Mesenchymal stem cell (in vitro differentiated cells and primary cell): ENCODE results near the gene TNFRSF8.

Experiments
- DNase-seq: peaks from one replicate; pipeline ENCODE4 v3.0.0-alpha.2; 2013
- H2AFZ ChIP-seq: one replicate; pipeline ENCODE4 v1.6.1; 2013; ENCODE audit warnings: low read depth, mild to moderate bottlenecking, control low read depth, inconsistent platforms, low read length, moderate library complexity
- H2AK5ac ChIP-seq: 2 replicates; pipeline ENCODE4 v1.6.1; 2013; ENCODE audit warnings: low read length, moderate library complexity, mild to moderate bottlenecking, inconsistent platforms; ENCODE audit not compliant: severe bottlenecking
- H2BK120ac ChIP-seq: one replicate; pipeline ENCODE4 v1.6.1; 2013; ENCODE audit warnings: low read depth, mild to moderate bottlenecking, inconsistent platforms, low read length, moderate library complexity
- H2BK12ac ChIP-seq, 2 experiments: one replicate each; pipeline ENCODE4 v1.6.1; 2013; ENCODE audit warnings: inconsistent platforms in 2 of 2, low read length in 2 of 2, mild to moderate bottlenecking in 2 of 2, moderate library complexity in 2 of 2, control low read depth in 1 of 2
- H2BK15ac ChIP-seq: one replicate; pipeline ENCODE4 v1.6.1; 2013; ENCODE audit warnings: mild to moderate bottlenecking, low read depth, inconsistent platforms; ENCODE audit not compliant: poor library complexity, severe bottlenecking
- H2BK5ac ChIP-seq: 2 replicates; pipeline ENCODE4 v1.6.1; 2013; ENCODE audit warnings: low read depth, mild to moderate bottlenecking, low read length, control low read depth, inconsistent platforms; ENCODE audit not compliant: poor library complexity, severe bottlenecking
- H3K14ac ChIP-seq, 2 experiments: one replicate each; pipeline ENCODE4 v1.6.1; 2013; ENCODE audit warnings: inconsistent platforms in 2 of 2, low read length in 2 of 2, control low read depth in 1 of 2, mild to moderate bottlenecking in 1 of 2, moderate library complexity in 1 of 2
- H3K18ac ChIP-seq, 2 experiments: one replicate each; pipeline ENCODE4 v1.6.1; 2013; ENCODE audit warnings: inconsistent platforms in 2 of 2, low read length in 2 of 2, control low read depth in 1 of 2, low read depth in 1 of 2, mild to moderate bottlenecking in 1 of 2
- H3K23ac ChIP-seq, 2 experiments: one replicate each; pipeline ENCODE4 v1.6.1; 2013; ENCODE audit warnings: inconsistent platforms in 2 of 2, low read length in 2 of 2, mild to moderate bottlenecking in 2 of 2, moderate library complexity in 2 of 2, control low read depth in 1 of 2
- H3K27ac ChIP-seq: 2 replicates; pipeline ENCODE4 v1.5.1; 2013; ENCODE audit warnings: mild to moderate bottlenecking, moderate library complexity, low read length, control low read depth, inconsistent platforms; ENCODE audit not compliant: poor library complexity, severe bottlenecking
- H3K27me3 ChIP-seq, 2 experiments: 2 replicates each; pipeline versions ENCODE4 v1.6.1 to v1.7.0; 2013; ENCODE audit warnings: low read length in 2 of 2, mild to moderate bottlenecking in 2 of 2, moderate library complexity in 2 of 2, control low read depth in 1 of 2, inconsistent platforms in 1 of 2; ENCODE audit not compliant: control insufficient read depth in 1 of 2, insufficient read depth in 1 of 2
- H3K36me3 ChIP-seq, 2 experiments: 2 replicates each; pipeline versions ENCODE4 v1.6.1 to v1.7.0; 2013; ENCODE audit warnings: low read length in 2 of 2, control low read depth in 1 of 2, inconsistent platforms in 1 of 2, low read depth in 1 of 2, mild to moderate bottlenecking in 1 of 2; ENCODE audit not compliant: insufficient read depth in 2 of 2, control insufficient read depth in 1 of 2
- H3K4ac ChIP-seq, 2 experiments: one replicate each; pipeline ENCODE4 v1.6.1; 2013; ENCODE audit warnings: inconsistent platforms in 2 of 2, low read length in 2 of 2, mild to moderate bottlenecking in 2 of 2, moderate library complexity in 2 of 2, control low read depth in 1 of 2, low read depth in 1 of 2
- H3K4me1 ChIP-seq: 2 replicates; pipeline ENCODE4 v1.6.1; 2013; ENCODE audit warnings: low read depth, low read length, control low read depth; ENCODE audit not compliant: control insufficient read depth, insufficient read depth
- H3K4me2 ChIP-seq: 2 replicates; pipeline ENCODE4 v1.6.1; 2013; ENCODE audit warnings: low read length, mild to moderate bottlenecking, inconsistent platforms; ENCODE audit not compliant: poor library complexity, severe bottlenecking
- H3K4me3 ChIP-seq, 2 experiments: 2 replicates each; pipeline versions ENCODE4 v1.5.1 to v1.7.0; 2013; ENCODE audit warnings: low read length in 2 of 2, mild to moderate bottlenecking in 2 of 2, control low read depth in 1 of 2, low read depth in 1 of 2; ENCODE audit not compliant: insufficient read depth in 1 of 2
- H3K79me1 ChIP-seq: replicated peaks from 2 replicates; pipeline ENCODE4 v1.6.1; 2013; ENCODE audit warnings: mild to moderate bottlenecking, control low read depth, low read length, inconsistent platforms; ENCODE audit not compliant: poor library complexity, severe bottlenecking
- H3K9ac ChIP-seq: 2 replicates; pipeline ENCODE4 v1.7.0; 2013; ENCODE audit warnings: mild to moderate bottlenecking, low read length, moderate library complexity
- H3K9me3 ChIP-seq: 2 replicates; pipeline ENCODE4 v1.7.0; 2013; ENCODE audit warnings: mild to moderate bottlenecking, low read length; ENCODE audit not compliant: control insufficient read depth
- H4K8ac ChIP-seq: one replicate; pipeline ENCODE4 v1.6.1; 2013; ENCODE audit warnings: inconsistent platforms, mild to moderate bottlenecking, low read length, moderate library complexity
- H4K91ac ChIP-seq: one replicate; pipeline ENCODE4 v1.6.1; 2013; ENCODE audit warnings: mild to moderate bottlenecking, low read length, inconsistent platforms
- WGBS: methylation state at CpG from one replicate; pipeline ENCODE4 v1.1.7; 2013; ENCODE audit warnings: mixed read lengths; 5-methylcytosine and 5-hydroxymethylcytosine counted together

The TNFRSF8 gene

GRCh38 chr1:12161662-12162458 lies 98.8 kb downstream of the TNFRSF8 start:
- no peaks in the 10 kb centered on the region for H3K36me3 ChIP-seq
- H2AK5ac ChIP-seq, result no peak overlapping the region

DNA sequence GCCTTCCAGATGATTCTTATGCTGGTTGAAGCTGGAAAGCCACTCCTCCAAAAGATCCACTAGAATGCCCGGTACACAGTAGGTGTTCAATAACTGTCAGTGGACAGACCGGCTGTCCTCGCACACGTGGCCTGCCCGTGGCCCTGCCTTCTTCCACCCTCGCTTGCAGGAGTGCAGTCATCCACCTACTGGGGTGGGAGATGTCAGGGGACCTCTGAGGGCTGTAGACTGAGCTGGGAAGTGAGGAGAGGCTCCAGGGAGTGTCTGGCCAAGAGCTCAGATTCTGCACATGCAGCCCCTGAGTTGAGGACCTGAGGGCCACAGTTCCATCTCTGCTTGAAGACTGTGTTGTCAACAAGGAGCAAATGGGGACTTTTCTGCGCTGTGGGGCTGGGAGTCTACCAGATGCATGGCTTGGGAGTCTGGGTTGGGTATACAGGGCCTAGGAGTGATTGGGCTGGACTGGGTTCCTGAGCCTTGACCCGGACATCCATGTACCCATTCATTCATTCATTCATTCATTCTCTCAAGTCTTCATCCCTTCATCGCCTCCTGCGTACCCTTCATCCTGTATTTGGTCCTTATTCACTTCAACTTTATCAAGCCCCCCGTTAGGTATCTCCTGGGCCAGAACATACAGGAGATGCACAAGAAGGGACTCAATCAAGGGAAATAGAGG lies 99.5 kb downstream of the TNFRSF8 start:
- Histone ChIP-seq H3K4me1 (peaks cover 32% of the 10 kb centered on the region), H4K8ac (peak overlapping the region; percentile 52), H3K4me3 (peak overlapping the region in 1 of 2 experiments; percentile 19), H3K18ac (peak overlapping the region; percentile 80 to 95), H3K79me1 (no peaks in the 10 kb centered on the region), H3K27me3 (peaks cover 0 to 1% of the 10 kb centered on the region in 2 experiments), H2BK120ac (peak overlapping the region; percentile 54), H3K9me3 (no peaks in the 10 kb centered on the region), H2BK12ac (peak overlapping the region; percentile 81 to 99), H3K4me2 (no peak overlapping the region), H2BK5ac (no peak overlapping the region), H2AK5ac (no peak overlapping the region), H3K23ac (no peak overlapping the region), H3K27ac (no peak overlapping the region), H3K4ac (peak overlapping the region; percentile 24 to 64), H4K91ac (peak overlapping the region; percentile 90), H2AFZ (no peak overlapping the region), H3K36me3 (no peaks in the 10 kb centered on the region), H3K14ac (no peak overlapping the region), H3K9ac (no peak overlapping the region), H2BK15ac (peak overlapping the region; percentile 86)
- WGBS, result 96% methylated on average over 10 of the region's 11 CpGs
- DNase-seq, result no peak

More at GRCh38 chr1:12161662-12162458, 98.8 kb downstream of the TNFRSF8 start:
- Histone ChIP-seq H3K4ac (peak overlapping the region; percentile 58 to 89), H3K4me1 (peaks cover 27% of the 10 kb centered on the region), H3K9me3 (no peaks in the 10 kb centered on the region), H3K27me3 (no peaks in the 10 kb centered on the region), H3K4me2 (no peak overlapping the region), H2BK5ac (no peak overlapping the region), H4K91ac (peak overlapping the region; percentile 53), H2BK15ac (peak overlapping the region; percentile 70), H3K23ac (no peak overlapping the region), H3K18ac (peak overlapping the region; percentile 80 to 95), H3K79me1 (no peaks in the 10 kb centered on the region), H4K8ac (peak overlapping the region; percentile 86), H2AFZ (no peak overlapping the region), H3K27ac (no peak overlapping the region), H3K14ac (no peak overlapping the region), H3K4me3 (peak overlapping the region in 1 of 2 experiments; percentile 19), H3K9ac (peak overlapping the region; percentile 52), H2BK12ac (peak overlapping the region; percentile 99), H2BK120ac (peak overlapping the region; percentile 83)
- DNase-seq, result peak; percentile 88
- WGBS, result 19% methylated on average over 9 of the region's 9 CpGs

DNA sequence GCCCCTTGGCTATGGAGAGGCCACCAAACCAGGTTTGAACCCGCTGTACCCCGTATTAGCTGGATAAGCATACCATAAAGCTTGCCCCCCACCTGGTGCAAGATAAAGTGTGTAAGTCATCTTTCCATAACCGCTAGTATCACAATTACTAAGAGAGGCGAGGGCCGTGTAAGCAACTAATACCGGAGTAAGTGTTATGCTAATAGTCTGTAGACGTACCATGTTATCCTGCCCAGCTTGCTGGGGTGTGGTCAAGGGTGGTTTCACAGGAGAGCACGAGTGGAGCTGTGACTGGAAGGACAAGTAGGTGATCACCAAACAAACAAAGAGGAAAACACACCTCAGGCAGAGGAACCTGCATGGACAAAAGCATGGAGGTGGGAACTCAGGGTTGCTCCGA lies 100.1 kb downstream of the TNFRSF8 start:
- Histone ChIP-seq H3K4ac (peak overlapping the region in 1 of 2 experiments; percentile 24), H3K4me2 (no peak overlapping the region), H3K4me3 (no peak overlapping the region), H2BK12ac (peak overlapping the region; percentile 69 to 97), H3K4me1 (peaks cover 32% of the 10 kb centered on the region), H3K9me3 (no peaks in the 10 kb centered on the region), H3K36me3 (no peaks in the 10 kb centered on the region), H3K18ac (peak overlapping the region in 1 of 2 experiments; percentile 51), H4K8ac (no peak overlapping the region), H3K23ac (no peak overlapping the region), H2BK120ac (no peak overlapping the region), H2BK15ac (no peak overlapping the region), H3K14ac (no peak overlapping the region), H4K91ac (peak overlapping the region; percentile 34), H2AK5ac (no peak overlapping the region), H3K27ac (no peak overlapping the region), H3K27me3 (peaks cover 0 to 3% of the 10 kb centered on the region in 2 experiments), H3K79me1 (no peaks in the 10 kb centered on the region), H3K9ac (no peak overlapping the region), H2AFZ (no peak overlapping the region), H2BK5ac (no peak overlapping the region)
- WGBS, result 73% methylated on average over 9 of the region's 9 CpGs
- DNase-seq, result no peak

GRCh38 chr1:12164210-12164609 lies 101.1 kb downstream of the TNFRSF8 start:
- H2AFZ ChIP-seq, result no peak overlapping the region
- no peak overlapping the region for H3K9ac ChIP-seq
- H3K4ac ChIP-seq, result no peak overlapping the region
- H2AK5ac ChIP-seq, result no peak overlapping the region
- H3K36me3 ChIP-seq, result no peaks in the 10 kb centered on the region
- peaks cover 33% of the 10 kb centered on the region for H3K4me1 ChIP-seq
- peak overlapping the region; percentile 97 for H2BK15ac ChIP-seq
- H3K4me2 ChIP-seq, result no peak overlapping the region
- no peak overlapping the region for H4K91ac ChIP-seq
- peak overlapping the region; percentile 28 to 59 for H2BK12ac ChIP-seq
- no peak overlapping the region for H3K27ac ChIP-seq
- no peak overlapping the region for H2BK120ac ChIP-seq
- peak overlapping the region in 1 of 2 experiments; percentile 16 for H3K18ac ChIP-seq
- no peak overlapping the region for H3K23ac ChIP-seq
- H3K9me3 ChIP-seq, result no peaks in the 10 kb centered on the region
- no peaks in the 10 kb centered on the region for H3K79me1 ChIP-seq
- no peak overlapping the region for H3K4me3 ChIP-seq
- WGBS, result 93% methylated on average over 5 of the region's 5 CpGs
- peaks cover 0 to 3% of the 10 kb centered on the region in 2 experiments for H3K27me3 ChIP-seq
- H4K8ac ChIP-seq, result no peak overlapping the region
- no peak overlapping the region for H2BK5ac ChIP-seq
- H3K14ac ChIP-seq, result no peak overlapping the region
- DNase-seq, result no peak
